IPS-NIHi7 (cell line): Measurements from ENCODE around the gene SLC6A4.

Experiments
- DNase-seq: peaks from one replicate; pipeline ENCODE4 v3.0.0; 2012; ENCODE audit warnings: mixed read lengths; ENCODE audit errors: extremely low spot score

The SLC6A4 gene

DNA sequence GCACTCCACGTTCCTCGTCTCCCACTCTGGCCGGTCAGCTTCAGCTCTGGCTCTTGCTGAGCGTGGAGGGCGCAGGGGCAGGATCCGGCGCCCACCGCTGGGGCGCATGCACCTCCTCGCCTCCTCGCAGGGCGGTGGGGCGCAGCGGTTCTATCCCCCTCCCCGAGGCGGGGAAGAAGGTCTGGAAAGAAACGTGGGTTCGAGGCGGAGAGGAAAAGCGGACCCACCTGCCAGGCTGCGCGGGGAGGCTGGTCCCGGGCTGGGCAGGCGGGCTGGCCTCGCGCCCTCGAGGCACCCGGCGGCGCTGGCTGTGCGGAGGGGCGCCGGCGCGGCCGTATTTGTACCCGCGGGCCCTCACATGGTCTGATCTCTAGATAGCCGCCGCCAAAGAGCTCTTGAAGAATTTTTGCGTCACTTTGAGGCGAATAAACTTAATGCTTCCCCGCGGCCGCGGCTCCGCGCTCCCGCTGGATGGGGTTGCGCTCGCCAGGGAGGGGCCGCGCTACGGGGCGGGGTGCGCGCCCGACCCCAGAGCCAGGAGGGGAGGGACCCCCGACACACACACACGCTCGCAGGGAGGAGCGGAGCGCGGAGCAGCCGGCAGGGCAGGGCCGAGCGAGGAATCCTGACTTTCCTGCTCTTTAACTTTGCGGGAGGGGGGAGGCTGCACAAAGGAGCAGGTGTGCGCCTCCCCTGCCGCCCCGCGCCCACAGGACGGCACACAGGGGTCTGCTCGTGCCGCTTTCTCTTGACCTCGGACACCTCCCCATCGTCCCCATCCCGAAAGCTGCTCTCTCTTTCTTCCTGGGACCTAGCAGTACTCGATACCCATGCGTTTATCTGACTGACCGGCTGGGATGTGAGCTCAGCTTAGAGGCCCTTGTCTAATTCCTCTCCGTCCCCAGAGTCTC lies at the start of gene SLC6A4:
TSS of gene SLC6A4 (minus strand) at position 312 of the 911 bp plus-strand sequence. CDS start 13,739 bp downstream, outside the sequence.
- peak; percentile 50 for DNase-seq

DNA sequence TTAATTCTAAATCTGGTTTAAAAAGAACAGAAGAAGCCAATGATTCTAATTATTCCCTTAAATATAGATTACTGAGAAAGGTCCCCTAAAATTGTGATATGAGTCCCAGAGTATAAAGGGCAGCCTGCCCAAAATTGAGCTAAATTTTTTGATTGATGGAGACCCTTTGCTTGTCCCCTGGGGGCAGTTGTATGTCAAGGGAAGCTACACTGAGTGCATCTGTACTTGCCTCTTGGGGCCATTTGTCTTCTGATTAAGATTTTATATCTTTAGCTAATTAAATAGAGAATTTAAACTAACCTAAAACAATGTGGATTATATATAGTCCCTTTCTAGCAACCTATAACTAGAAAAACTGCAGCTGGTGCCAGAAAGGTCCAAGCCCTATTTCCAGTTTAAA lies 43.7 kb upstream of the SLC6A4 start:
- DNase-seq: no peak

DNA sequence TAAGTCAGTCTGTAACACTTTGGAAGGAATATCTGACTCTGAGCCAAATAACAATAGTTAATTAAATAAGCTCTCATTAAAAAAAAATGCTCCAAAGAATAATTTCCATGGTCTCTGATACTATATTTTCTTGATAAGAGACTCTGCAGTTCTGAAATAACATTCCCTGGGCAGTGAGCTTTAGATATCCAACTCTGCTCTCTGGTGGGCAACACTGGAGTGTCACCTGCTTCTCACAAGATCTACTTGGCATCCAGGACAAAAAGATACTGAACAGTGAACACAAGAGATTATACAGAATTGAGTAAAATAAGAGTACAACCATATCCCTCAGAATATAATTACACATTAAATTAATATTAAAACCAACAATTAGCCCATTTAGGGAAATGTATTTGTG lies 42.5 kb upstream of the SLC6A4 start:
- DNase-seq: peak; percentile 20

DNA sequence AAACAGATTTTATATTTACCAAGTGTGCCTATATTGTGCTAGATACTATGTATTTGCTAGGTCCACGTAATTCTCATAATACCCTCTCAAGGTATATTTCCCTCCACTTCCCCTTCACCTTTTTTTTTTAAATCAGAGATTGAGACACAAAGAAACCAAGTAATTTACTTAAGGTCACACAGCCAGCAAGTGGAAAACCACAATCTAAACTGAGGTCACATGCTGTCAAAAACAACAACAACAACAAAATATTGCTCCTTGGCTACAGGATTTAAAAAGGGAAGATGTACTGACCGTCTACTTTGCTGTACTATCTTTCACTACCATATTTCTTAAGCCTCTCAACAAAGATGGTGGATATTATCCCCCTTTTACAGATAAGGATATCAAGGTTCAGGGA lies 40.4 kb upstream of the SLC6A4 start:
- no peak for DNase-seq

DNA sequence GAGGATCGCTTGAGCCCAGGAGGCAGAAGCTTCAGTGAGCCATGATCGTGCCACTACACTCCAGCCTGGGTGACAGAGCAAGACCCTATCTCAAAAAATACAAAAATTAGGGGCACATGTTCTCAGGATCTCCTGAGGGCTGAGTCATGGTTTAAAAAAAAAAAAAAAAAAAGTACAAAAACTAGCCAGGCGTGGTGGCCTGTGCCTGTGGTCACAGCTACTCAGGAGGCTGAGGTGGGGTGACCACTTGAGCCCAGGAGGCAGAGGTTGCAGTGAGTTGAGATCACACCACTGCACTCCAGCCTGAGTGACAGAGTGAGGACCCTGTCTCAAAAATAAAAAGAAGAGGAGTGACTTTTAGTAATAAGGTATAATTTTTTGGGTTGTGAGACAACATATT lies 39.4 kb upstream of the SLC6A4 start:
- no peak for DNase-seq

DNA sequence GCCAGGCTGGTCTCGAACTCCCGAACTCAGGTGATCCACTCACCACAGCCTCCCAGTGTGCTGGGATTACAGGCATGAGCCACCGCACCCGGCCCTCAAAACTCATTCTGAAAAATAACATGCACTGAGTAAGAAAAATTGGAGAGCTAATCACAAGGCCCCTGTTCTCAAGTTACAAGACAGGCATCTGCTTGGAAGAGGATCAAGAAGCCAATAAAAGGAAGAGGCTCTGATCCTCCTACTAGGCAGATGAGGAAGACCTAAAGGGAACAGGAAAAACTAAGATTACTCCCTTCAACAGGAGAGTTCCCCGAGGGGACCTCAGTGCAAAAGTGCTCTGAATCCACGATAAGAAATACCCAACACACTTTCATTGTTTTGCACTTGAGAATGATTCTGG lies 37.9 kb upstream of the SLC6A4 start:
- no peak for DNase-seq

DNA sequence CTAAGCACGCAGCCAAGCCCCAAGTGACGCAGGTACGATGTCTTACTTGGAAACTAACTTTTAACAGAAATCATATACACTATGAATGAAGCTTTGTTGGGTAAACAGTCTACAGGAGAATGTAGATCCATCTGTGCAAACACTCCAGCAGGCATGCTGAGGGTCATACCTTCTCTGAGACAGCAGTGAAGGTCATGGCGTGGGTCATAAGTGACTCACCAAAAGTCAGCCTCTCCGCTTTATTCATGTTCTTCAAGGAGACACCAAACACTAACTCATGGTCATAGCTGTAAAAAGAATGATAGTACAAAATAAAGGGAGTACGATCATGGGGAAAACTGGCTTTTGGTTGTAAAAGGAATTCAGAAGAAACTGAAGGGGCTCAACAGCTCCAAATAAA lies 35.6 kb upstream of the SLC6A4 start:
- DNase-seq: no peak

DNA sequence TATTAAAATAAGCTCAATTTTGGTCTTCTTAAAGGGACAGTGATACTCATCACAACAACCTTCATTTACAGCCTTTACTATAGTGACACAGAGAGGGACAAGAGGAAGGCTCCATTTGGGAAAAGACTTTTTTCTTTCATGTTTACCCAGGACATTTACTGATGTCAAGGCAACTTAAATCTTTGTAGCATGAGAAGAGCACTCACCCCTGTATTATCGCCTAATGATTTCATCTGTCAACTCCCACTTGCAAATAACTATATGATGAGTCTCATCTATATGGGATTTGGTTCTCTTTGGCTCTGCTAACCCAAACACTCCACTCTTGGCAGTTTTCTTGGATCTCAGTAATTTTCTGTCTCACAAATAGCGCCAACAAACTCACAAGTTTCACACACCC lies 32.1 kb upstream of the SLC6A4 start:
- no peak for DNase-seq

DNA sequence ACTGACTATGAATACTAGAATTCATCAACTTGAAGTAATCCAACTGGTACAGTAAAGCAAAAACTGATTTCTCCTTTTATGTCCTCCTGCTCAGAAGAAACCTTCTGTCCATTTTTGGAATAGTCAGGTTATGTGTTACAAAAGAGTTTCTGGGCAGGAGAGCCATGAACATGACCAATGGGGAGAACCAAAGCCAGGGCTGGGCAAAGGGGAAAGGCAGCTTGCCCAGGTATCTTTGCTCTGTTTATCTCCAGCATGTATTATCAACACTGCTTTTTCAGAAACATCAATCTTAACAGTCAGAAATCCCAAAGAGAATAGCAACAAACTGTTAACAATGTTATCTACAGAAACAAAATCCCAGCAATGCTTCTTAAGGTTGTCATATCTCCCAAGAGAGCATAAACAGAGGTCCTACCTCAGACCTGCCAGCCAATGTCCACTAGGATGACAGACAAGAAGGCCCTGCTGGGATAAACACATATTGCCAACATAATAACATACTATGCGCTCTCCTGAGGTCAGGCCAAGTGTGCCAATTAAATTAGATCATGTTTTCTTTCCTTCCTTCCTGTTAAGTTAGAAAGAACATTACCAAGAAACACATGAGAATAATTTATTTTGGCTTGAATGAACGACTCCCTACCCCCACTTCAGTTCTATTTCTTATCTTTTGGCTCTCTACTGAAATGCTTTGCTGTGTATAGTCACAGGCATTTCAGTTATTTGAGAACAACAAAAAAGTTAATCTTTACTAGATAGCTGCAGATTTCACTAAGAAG lies 28.2 kb upstream of the SLC6A4 start:
- no peak for DNase-seq

DNA sequence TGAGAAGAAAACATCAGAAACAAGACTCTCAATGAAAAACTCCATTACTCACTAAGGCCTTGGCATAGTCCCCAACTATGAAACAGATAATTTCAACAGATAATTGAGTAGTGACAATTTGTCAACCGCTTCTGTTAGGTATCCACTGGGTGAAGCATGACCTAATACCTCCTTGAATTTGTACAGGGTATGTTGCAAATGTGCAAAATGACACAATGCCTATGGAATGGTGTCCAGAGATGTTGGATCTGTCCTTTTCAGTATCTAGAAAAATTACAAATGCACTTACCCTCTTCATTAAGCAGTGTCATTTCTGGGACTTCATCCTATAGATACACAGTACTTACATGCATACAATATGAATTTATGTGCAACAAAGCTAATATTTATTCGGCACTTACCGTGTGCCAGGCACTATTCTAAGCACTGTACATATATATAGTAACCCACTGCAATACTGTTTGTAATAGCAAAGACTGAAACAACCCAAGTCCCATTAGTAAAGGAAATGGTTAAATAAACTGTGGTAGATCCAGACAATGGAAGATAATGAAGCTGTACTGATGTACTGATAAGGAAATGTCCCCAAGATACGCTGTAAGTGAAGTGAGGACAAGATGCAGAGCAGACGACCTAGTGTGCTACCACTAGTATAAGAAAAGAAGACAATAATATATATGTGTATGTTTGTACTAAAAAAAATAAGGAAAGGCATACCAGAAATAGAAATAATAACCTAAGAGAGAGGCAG lies 21.4 kb upstream of the SLC6A4 start:
- DNase-seq: no peak

DNA sequence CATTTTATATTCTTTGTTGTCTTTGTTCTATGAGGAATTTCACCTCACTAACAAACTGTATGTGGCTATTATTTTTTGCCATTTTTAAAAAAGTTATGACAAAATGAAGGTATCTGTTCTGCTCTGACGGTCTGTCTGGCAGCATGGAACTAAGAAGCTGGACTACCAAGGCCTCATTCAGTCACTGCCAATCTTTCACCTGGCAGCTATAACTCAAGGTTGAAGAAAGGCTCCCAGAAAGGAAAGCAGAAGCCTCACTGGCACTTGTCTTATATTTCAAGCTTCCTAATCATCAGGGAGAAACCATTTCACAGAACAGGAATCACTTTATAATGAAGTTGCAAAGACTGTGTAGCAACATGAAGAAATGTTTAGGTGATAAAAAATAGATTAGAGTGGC lies 18.7 kb upstream of the SLC6A4 start:
- no peak for DNase-seq

DNA sequence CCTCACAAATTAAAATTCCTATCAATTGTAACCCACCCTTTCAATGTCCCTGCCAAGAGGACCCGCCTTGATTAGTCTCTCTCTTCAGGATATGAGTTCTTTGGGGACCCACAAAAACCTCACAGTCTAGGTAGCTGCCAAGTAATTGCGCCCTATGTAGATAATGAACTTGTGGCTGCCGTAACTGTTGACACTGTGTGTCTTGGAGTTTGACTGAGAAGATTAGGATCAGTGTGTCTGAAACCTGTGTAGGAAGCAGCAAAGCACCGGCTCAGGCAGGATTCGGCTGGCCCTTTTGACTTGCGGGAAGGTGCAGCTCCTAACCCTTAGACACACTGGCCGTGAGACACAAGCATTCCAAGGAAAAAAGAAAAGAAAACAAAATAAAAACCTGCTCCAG lies 17.8 kb upstream of the SLC6A4 start:
- no peak for DNase-seq

DNA sequence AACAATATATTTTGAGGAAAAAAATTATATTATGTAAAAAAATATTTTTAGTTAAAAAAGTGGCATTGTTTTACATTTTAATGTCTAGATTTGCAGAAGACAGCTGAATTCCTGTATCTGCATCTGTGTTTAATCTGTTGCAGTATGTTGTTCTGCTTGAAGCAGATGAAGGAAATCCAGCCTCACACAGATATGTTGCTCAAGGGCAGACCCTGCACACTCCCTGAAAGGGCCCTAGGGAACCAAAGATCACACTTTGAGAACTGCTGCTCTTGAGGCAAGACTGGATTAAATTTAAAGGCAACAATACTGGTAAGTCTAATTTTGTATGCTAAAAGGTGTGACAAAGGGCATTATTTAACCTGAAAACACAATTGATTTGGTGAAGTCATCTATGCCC lies 16.4 kb upstream of the SLC6A4 start:
- DNase-seq: no peak

DNA sequence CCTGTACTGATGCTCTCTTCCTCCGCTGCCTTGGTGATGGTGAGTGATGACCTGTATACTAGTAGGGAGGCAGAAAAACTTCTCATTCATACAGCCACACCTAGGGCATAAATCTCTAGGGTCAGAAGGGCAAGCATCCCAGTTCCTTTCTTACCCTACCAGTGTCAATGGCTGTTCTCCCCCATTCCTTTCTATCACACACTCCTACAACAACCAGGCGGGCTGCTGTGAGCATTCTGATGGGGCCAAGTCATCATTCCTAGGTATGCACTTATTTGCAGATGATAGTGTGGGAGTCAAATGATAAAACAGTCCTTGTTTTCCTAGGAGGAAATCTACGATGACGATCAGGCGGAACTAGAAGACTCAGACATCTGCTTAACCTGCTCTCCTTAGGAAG lies 14.0 kb upstream of the SLC6A4 start:
- DNase-seq: no peak

DNA sequence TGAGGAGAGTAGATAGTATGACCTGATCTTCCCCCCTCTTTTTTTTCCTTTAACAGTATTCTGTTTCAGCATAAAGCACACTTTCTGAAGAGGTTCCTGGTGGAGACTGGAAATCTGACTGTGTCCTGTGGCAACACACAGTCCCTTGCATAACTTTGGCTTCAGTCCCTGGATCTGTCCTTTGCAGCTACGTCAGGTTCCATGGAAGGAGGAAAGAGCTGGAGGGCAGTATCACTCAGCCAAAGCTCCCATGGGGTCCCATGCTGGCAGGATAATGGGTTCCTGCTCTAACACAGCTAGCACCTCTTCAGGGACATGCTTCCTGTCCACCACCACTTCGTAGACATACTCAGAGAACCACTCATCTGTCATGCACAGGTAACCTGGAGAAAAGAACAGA lies 13.3 kb upstream of the SLC6A4 start:
- DNase-seq: no peak

DNA sequence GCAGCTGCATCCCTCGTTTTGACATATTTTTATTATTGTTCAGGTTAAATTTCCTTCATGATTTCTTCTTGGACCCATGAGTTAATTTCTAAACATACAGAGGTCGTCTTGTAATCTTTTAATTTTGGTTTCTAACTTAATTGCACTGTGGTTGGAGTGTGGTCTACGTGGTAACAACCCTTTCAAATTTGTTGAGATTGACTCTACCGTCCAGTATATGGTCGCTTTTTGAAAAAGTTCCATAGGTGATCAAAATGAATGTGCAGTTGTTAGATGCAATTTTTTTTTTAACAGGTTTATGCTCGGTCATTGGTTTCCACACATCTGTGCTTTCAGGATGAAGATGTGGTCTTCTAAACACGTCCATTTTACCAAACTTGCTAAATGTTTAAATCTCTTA lies 11.0 kb upstream of the SLC6A4 start:
- DNase-seq: no peak

DNA sequence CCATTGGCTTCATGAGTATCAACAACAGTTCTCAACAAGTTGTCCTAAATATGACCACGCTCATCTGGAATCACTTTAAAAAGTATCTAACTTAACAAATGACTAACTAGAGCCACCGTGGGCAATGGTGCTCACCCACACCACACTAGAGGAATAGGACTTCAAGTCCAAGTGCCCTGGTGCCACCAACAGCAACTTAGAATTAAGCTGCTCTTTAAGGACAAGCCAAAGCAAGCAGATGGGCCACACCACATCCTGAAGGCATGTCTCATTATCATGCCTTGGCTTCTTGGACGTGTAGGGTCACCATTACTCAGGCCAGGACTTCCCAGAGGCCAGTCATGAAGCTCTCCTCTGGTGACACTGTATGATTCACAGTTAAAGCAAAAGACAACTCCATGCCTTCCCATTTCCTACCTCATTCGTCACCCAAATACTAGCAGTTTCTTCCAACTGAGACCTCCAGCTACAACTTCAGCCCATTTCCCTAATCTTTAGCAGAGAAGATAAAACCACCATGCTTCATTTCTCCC lies 9.4 kb upstream of the SLC6A4 start:
- no peak for DNase-seq

DNA sequence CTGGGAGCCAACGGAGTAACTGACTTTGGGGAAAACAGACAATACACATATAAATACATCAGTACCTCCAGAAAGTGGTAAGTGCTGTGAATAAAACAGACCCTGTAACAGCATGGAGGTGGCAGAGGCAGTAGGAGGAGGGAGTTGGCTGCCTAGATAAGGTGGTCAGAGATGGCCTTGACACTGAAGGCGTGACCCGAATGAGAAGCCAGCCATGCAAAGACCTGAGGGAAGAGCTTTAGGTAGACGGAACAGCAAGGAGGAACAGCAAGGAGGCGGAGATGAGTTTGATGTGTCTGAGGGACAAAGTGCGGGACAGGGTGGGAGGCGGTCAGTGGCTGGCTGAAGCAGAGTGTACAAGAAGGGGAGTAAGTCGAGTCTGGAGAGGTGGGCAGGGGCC lies 8.1 kb upstream of the SLC6A4 start:
- DNase-seq: no peak

DNA sequence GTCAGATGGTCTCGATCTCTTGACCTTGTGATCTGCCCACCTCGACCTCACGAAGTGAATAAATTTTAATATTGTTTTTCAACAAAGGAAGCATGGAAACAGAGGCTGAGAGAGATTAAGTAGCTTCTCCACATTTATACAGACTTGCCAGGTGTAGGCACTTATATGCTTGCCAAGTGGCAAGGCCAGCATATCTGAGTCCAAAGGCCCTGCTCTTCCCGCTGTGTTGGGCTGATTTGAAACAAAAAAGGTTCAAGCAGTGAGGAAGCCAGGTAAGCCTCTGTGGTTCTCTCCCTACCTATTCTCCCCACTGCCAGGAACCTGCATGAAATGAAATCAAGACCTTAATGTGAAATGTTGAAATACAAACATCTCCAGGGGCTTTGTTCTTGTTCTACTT lies 7.5 kb upstream of the SLC6A4 start:
- DNase-seq: no peak

DNA sequence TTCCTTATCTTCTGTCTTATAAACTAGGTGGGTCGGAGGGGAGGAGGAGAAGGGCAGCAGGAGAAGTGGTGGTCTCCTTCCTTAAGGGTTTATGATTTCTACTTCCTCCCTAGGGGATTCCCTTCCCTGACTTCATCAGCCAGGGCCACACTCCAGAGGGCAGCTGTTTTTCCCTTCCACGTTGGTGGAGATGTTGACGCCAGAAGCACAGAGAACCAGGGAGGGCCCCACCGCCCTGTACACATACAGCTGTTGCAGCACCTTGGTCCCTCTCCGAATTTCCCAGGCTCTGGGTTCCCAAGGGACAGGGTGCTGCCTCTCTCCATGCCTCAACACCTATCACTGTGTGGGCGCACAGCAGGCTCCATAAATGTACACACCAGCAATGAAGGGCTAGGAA lies 5.6 kb upstream of the SLC6A4 start:
- DNase-seq: no peak

DNA sequence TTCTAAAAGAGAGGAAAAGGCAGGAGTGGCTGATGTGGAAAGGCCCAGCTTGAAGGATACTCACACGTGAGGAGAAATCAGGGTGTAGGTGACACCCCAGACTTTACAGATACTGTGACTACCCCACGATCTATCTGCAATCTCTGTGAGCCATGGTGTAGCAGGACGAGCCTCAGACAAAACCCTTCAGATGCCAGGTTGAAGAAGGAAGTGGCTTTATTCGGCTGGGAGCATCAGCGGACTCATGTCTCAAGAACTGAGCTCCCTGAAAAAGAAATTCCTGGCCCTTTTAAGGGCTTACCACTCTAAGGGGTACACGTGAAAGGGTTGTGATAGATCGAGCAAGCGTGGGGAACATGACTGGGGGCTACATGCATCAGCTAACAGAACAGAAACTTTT lies 4.7 kb upstream of the SLC6A4 start:
- no peak for DNase-seq

DNA sequence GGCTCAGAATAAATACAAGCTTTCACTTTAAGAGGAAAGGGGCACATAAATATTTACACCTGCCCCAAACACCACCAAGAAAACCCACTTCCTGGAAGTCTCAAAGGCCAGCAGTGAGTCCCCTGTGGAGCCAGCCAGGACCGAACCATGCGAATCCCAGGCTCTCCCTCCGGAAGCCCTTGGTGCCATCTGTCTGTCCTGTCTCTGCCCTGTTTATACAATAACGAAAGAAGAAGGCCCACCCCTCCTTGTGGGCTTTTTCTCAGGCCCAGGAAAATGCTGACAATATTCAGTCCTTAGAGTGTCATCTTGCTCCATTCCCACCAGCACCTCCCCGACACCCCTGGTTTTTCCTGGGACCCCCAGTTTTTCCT lies 3.6 kb upstream of the SLC6A4 start:
- no peak for DNase-seq
